ENCODE measurements around the gene GNAO1.
"Not testable (repeated sequence)": the region's sequence is repeated elsewhere in the genome, so short reads cannot be mapped to it uniquely, and the experiment has no call there.

GNAO1 gene

DNA sequence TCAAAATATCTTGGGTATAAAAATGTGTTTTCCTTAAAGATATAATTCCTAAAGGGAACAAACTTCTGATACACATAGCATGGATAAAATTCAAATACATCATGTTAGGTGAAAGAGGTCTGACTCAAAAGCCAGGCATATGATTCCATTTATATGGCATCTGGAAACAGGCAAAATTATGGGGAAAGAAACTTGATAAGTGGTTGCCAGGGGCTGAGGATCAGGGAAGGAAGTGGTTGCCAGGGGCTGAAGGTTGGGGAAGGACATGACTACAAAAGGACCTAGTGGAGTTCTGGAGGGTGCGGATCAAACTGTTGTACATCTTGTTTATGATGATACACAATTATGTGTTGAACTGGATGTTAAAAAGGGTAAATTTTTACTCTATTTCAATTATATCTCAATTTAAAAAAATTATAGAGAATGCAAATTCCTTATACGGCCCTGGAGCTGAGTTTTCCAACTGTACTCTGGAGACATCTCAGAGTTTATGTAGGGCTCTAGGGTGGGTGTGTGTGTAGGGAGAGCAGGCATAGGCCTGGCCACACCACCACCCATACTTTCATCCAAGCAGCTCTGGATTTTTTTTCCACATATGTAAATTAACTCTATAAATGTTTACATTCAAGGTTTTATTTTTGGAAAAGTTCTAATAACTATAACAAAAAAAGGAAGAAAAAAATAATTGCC lies 179.0 kb downstream of the GNAO1 start:
- no peak for DNase-seq

GRCh38 chr16:56370875-56371659 lies 179.8 kb downstream of the GNAO1 start:
- DNase-seq = no peak

- no peak for DNase-seq
Observed at GRCh38 chr16:56371660-56371937, 180.3 kb downstream of the GNAO1 start.

- no peak for DNase-seq
Observed at GRCh38 chr16:56372013-56372634, 180.8 kb downstream of the GNAO1 start.

- no peak for DNase-seq
Observed at GRCh38 chr16:56373003-56373402, 181.7 kb downstream of the GNAO1 start.

GRCh38 chr16:56375792-56376191 lies 184.5 kb downstream of the GNAO1 start:
- not testable (repeated sequence) for DNase-seq

DNA sequence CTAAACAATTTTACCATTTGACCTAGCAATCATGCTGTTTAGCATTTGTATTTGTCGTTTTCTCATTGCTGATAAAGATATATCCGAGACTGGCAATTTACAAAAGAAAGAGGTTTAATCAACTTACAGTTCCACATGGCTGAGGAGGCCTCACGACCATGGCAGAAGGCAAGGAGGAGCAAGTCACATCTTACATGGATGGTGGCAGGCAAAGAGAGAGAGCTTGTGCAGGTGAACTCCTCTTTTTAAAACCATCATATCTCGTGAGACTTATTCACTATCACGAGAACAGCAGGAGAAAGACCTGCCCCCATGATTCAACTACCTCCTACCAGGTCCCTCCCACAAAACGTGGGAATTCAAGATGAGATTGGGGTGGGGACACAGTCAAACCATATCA lies 187.8 kb downstream of the GNAO1 start:
- not testable (repeated sequence) for DNase-seq

DNA sequence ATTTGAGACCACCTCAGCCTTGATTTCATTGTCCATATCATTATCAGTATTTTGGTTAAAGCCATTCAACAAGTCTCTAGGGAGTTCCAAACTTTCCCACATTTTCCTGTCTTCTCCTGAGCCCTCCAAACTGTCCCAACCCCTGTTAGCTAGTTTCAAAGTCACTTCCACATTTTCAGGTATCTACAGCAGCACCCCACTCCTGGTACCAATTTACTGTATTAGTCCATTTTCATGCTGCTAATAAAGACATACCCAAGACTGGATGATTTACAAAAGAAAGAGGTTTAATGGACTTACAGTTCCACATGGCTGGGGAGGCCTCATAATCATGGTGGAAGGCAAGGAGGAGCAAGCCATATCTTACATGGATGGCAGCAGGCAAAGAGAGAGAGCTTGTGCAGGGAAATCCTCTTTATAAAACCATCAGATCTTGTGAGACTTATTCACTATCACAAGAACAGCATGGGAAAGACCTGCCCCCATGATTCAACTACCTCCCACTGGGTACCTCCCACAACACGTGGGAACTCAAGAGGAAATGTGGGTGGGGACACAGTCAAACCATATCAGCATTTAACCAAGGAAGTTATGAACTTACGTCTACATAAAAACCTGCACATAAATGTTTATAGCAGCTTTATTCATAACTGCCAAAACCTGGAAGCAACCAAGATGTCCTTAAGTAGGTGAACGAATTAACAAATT lies 189.6 kb downstream of the GNAO1 start:
- not testable (repeated sequence) for DNase-seq

GRCh38 chr16:56382459-56382858 lies 191.2 kb downstream of the GNAO1 start:
- no peak for DNase-seq

- DNase-seq = no peak
Observed at GRCh38 chr16:56382901-56383355, 191.6 kb downstream of the GNAO1 start.

DNA sequence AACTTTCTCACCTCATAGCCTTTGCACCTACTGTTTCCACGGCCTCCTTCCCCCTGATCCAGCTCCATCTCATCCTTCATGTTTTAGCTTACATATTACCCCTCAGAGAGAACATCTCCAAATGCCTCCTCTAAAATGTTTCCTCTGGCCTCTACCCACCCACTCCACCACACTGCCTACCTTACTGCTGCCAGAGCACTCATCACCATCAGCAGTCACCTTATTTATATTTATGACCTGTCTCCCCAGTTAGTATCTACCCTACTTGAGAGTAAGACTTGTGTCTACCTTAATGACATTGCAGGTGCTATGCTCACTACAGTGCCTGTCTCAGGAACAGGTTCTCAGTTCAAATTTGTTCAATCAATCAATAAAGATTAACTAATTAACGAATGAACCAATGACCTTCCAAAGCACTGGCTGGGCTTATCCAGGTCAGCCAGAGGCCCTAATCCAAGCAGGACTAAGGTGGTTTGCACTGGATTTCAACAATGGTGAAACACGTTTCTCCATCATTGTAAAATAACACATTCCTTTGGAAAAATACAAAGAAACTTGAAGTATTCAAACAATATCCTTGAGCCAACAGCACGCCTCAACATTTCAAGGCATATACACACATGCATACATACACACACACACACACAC lies 192.9 kb downstream of the GNAO1 start:
- DNase-seq = no peak

GRCh38 chr16:56387396-56387795 lies 196.1 kb downstream of the GNAO1 start:
- no peak for DNase-seq

DNA sequence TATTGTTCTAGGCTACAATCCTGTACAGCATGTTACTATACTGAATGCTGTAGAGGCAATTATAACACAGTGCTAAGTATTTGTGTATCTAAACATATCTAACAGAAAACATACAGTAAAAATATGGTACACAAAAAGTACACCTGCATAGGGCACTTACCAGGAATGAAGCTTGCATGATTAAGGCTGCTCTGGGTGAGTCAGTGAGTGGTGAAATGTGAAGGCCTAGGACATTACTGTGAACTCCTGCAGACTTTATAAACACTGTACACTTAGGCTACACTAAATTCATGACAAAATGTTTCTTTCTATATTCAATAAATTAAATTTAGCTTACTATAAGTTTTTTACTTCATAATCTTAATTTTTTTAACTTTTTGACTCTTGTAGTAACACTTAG lies 196.9 kb downstream of the GNAO1 start:
- DNase-seq = no peak

- no peak for DNase-seq
Observed at GRCh38 chr16:56389554-56389953, 198.3 kb downstream of the GNAO1 start.

DNA sequence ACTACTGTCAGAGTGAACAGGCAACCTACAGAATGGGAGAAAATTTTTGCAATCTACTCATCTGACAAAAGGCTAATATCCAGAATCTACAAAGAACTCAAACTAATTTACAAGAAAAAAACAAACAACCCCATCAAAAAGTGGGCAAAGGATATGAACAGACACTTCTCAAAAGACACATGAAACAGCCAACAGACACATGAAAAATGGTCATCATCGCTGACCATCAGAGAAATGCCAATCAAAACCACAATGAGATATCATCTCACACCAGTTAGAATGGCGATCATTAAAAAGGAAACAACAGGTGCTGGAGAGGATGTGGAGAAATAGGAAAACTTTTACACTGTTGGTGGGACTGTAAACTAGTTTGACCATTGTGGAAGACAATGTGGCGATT lies 205.4 kb downstream of the GNAO1 start:
- not testable (repeated sequence) for DNase-seq

DNA sequence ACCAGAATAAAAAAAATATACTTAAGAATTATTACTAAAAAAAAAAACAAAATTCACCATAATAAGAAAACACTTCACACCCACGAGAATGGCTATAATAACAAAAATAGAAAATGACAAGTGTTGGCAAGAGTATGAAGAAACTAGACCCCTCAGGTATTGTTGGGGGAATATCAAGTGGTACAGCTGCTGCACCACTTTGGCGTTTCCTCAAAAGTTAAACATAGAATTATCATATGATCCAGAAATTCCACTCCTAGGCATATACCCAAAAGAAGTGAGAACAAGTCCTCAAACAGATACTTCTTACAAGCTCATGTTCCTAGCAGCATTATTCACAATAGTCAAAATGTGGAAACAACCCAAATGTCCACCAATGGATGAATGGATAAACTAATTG lies 207.8 kb downstream of the GNAO1 start:
- no peak for DNase-seq

DNA sequence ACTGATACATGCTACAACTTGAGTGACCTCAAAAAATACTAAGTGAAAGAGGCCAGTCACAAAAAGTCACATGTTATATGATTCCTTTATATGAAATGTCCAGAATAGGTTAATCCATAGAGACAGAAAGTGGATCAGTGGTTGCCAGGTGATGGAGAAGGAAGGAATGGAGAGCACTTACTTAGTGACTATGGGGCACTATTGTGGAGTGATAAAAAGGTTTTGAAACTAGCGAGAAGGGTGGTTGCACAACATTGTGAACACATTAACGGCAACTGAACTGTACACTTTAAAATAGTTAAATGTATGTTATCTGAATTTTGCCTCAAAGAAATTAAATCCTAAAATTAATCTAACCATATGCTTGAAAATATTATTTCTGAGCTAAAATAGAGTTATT lies 208.2 kb downstream of the GNAO1 start:
- no peak for DNase-seq

DNA sequence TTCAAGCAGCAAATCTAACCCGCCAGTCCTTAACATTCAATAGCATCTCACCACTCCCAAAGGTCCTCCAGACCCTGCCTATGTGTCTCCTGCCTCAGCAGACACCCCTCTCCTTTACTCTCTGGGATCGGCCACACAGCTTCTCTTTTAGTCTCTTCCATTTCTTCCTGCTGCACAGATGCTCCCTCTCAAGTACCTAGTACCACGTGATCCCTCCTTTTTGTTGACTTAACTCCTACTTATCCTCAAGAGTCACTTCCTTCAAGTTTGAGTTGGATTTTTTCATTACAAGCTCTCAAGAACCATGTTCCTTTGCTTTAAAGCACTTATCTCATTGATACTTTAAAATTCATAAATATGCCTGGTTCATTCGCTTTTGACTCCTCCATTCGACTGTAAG lies 209.2 kb downstream of the GNAO1 start:
- DNase-seq = no peak

DNA sequence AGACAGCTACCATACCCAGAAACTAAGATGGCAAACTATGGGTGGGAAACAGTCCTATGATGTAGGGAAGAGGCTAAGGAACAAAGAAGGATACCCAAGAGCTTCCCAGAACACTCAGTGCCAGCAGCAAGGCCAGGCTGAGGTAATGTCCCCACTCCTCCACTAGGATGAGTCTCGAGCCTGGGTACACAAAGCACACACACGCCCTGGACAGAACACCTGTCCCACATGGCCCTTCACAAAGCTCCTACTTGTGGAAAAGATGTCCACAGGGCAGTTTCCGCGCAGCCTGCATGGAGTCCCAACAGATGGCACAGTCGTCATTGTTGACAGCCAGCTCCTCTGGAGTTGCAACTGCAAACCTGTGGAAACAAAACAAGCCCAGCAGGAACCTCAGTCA lies 210.2 kb downstream of the GNAO1 start:
- DNase-seq = no peak

DNA sequence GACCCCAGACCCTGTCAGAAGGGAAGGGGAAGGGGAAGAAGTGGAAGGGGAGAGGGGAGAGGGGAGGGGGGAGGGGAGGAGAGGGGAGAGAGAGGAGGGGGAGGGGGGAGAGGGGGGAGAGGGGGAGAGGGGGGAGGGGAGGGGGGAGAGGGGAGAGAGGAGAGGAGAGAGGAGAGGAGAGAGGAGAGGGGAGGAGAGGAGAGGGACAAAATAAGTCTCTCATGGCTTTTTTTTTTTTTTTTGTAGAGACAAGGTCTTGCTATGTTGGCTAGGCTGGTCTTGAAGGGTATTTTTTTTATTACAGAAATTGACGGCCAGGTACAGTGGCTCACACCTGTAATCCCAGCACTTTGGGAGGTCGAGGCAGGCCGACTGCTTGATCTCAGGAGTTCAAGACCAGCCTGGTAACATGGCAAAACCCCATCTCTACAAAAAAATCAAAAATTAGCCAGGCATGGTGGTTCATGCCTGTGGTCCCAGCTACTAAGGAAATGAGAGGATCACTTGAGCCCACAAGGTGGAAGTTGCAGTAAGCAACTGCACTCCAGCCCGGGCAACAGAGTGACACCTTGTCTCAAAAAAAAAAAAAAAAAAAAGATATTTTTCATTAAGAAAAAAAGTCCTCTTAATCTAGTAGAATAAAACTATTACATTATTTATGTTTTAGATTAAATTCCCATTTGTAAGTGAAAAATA lies 214.8 kb downstream of the GNAO1 start:
- no peak for DNase-seq

Data from NCI-H1092 (cell line).